IPS-18c (cell line): Measurements from ENCODE around the gene HIVEP2.

Source experiments
- H3K4me3 ChIP-seq: 2 replicates; pipeline ENCODE4 v1.7.0; 2013; ENCODE audit warnings: low read depth, mild to moderate bottlenecking, low read length, moderate library complexity; ENCODE audit not compliant: insufficient read depth
- H3K9me3 ChIP-seq: one replicate; pipeline ENCODE4 v1.6.1; 2013; ENCODE audit warnings: mild to moderate bottlenecking, low read length, moderate library complexity; ENCODE audit not compliant: control insufficient read depth, insufficient read depth

Gene HIVEP2

DNA sequence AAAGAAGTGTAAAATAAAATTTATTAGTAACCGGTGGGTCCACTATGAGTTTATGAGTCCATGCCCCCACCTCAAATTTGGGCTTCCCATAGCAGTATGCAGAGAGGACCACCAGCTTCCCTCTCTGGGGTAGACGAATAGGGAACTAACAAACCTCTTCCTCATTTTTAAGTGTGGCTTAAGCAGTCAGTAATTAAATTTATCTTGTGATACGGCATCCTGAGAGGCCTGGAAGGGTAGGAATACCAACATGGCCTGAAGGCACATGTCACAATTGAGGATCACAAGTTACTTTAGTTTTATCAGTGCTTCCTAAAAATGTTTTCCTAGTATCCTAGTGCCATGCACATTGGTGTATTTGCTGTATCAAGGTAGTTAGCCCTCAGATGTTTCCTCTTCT, 239.9 kb downstream of the HIVEP2 start:
- H3K4me3 ChIP-seq: no peak overlapping the region
- no peaks in the 10 kb centered on the region for H3K9me3 ChIP-seq

DNA sequence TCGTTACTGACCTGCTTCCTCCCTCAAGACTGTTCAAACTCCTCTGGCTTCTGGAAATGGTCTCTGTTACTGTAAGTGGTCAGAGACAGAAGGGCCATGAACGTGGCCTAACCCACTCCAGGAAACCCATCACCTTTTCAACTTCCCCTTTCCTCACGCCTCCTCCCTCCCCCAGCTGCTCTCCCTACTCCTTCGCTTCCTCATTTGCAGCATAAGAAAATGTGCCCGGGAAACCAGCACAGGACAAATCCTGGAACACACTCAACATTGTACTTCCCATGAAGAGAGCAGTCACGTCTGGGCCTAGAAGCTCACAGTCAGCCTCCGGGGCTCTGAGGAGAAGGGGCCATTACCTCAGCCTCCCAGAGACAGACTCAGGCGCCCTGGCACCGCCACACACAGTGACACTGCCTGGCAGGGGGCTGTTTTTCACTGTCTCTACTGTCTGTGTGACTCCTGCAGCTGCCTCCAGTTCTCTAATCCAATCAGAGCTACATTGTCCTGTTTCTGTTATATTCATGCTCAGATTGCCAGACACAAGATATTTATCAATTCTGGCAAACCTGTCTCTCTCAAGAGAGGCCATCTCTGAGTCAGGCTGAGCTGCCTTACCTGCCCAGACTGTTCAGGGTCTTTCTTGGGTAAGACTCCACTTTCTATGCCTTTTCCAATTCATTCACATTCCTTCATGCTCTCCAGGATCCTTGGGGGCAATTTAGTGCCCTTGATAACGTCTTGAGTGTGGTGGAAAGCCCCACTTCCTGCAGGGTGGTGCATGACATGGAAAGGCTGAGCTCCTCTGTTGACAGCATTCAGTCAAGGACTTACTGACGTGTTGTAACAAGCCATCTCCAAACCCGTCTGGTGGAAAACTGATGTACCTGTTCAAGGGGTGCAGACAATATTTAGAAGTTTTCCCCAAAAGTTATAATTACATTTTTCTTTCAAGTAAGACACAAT, 242.2 kb downstream of the HIVEP2 start:
- Histone ChIP-seq H3K9me3 (no peaks in the 10 kb centered on the region), H3K4me3 (no peak overlapping the region)
